Activated CD4-positive, alpha-beta T cell treated with anti-CD3 and anti-CD28 coated beads for 36 hours (primary cell): ENCODE results near the gene PTOV1. TPM values are rescaled to one million over a fixed set of nuclear protein-coding genes. Genes with fewer than 3 reads are reported as not detected.
A peak's percentile ranks its signal among the peaks of the same experiment; 100 is the strongest.

Experiments
- ATAC-seq: fragments of 200-7000 bp; cut with Tn5 transposase; one replicate; pipeline ENCODE4 v1.10.0; 2021; ENCODE audit warnings: mild to moderate bottlenecking, moderate library complexity
- CTCF ChIA-PET: fragments of 350-600 bp; sonication (Branson Sonifier 250); formaldehyde crosslinking; loops from one replicate; lab custom pipeline; 2021; ENCODE audit warnings: antibody characterized with exemption; lab: Charles Lee
- POLR2A ChIA-PET: fragments of 350-600 bp; sonication (Branson Sonifier 250); formaldehyde crosslinking; loops from one replicate; lab custom pipeline; 2021; ENCODE audit warnings: antibody characterized with exemption, inconsistent platforms; lab: Charles Lee
- DNase-seq: peaks from one replicate; pipeline ENCODE4 v3.0.0-alpha.2; 2020
- H3K27ac Mint-ChIP-seq: one replicate; pipeline ENCODE4 v1.8.0; 2021; ENCODE audit warnings: mixed read lengths
- H3K27me3 Mint-ChIP-seq: one replicate; pipeline ENCODE4 v1.8.0; 2021; ENCODE audit warnings: mixed read lengths
- H3K36me3 Mint-ChIP-seq: one replicate; pipeline ENCODE4 v1.8.0; 2021; ENCODE audit warnings: low read depth, mixed read lengths
- H3K4me1 Mint-ChIP-seq: one replicate; pipeline ENCODE4 v1.8.0; 2021; ENCODE audit warnings: mixed read lengths
- H3K4me3 Mint-ChIP-seq: one replicate; pipeline ENCODE4 v1.8.0; 2021; ENCODE audit warnings: mild to moderate bottlenecking, moderate library complexity, mixed read lengths
- H3K9me3 Mint-ChIP-seq: one replicate; pipeline ENCODE4 v1.8.0; 2021; ENCODE audit warnings: low read depth, mixed read lengths
- intact Hi-C, 2 experiments: fragments of 100-400 bp; cut with DNase I in 1 of 2; cut with micrococcal nuclease in 1 of 2; formaldehyde crosslinking; loops; one replicate each; pipeline versions ENCODE4 v1.14.2 to v1.15.1; 2022 to 2024; cut with DNase I, micrococcal nuclease
- total RNA-seq, 2 experiments: library from RNA; stranded (reverse); gene quantifications; one replicate each; pipeline ENCODE4 v1.2.3, GENCODE V29; 2021

PTOV1 gene
- total RNA-seq, 2 experiments from 2014 or later, result 76.9 to 104 TPM

DNA sequence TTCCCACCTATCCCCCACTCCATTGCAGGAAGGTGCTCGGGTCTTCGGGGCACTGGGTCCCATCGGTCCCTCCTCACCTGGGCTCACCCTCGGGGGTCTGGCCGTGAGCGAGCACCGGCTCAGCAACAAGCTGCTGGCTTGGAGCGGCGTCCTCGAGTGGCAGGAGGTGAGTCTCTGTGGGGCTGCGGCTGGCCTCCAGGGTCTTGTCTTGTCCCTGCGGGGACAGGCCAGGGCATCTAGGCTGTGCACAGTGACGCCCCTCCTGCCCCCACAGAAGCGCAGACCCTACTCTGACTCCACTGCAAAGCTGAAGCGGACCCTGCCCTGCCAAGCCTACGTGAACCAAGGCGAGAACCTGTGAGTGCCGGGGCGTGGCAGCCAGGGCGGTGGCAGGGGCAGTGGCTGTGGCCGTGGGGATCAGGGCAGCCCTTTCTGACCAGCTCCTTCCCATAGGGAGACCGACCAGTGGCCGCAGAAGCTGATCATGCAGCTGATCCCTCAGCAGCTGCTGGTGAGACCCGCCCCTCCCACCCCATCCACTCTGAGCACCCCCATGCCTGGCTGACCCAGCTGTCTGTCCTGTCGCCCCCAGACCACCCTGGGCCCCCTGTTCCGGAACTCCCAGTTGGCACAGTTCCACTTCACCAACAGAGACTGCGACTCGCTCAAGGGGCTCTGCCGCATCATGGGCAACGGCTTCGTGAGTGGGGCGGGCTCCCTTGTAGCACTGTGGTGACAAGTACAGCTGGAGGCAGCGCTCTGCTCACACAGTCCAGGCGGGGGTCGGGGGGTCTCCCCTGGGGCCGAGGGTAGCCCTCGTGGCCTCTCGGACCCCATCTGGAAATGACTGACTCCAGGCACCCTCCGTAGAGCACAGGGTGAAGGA is 3.7 kb downstream of the PTOV1 start:
- POLR2A ChIA-PET, result interaction anchor here (0.8 kb wide), 1 partner anchor 172 kb away, joined by 5 read pairs; no protein-coding TSS in a partner anchor
- DNase-seq, result peak; percentile 8
- Mint-ChIP-seq H3K4me3 (no peak overlapping the region), H3K9me3 (peaks cover 5% of the 10 kb centered on the region), H3K36me3 (peaks cover 26% of the 10 kb centered on the region), H3K4me1 (peaks cover 21% of the 10 kb centered on the region), H3K27ac (no peak overlapping the region), H3K27me3 (no peaks in the 10 kb centered on the region)
- CTCF ChIA-PET, result interaction anchor here (1.0 kb wide), 1 partner anchor 9 kb away, joined by 4 read pairs; no protein-coding TSS in a partner anchor
- no peak for ATAC-seq
- intact Hi-C loops, result no loop called here

DNA sequence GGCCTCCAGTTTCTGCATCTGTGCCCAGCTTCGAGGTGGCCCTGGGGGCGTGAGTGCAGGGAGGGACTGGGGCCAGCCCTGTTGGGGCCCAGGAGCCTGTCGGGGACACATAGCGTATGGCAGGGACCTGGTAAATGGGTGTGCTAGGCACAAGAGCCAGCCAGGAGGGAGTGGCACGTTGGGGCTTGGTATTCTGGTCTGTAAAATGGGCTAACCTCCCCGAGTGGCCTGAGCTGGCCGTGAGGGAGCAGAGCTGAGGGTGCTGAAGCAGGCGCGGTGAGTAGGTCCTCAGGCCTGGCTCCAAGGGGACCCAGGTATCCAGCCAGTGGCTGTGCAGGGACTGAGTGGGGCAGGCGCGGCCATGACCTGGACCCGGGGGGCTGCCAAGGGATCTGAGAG is 4.3 kb downstream of the PTOV1 start:
- POLR2A ChIA-PET, result interaction anchor here (0.8 kb wide), 1 partner anchor 173 kb away, joined by 5 read pairs; no protein-coding TSS in a partner anchor
- H3K36me3 Mint-ChIP-seq, result peaks cover 23% of the 10 kb centered on the region
- peaks cover 15% of the 10 kb centered on the region for H3K4me1 Mint-ChIP-seq
- H3K9me3 Mint-ChIP-seq, result no peaks in the 10 kb centered on the region
- CTCF ChIA-PET, result no interaction called here
- ATAC-seq (no peak), DNase-seq (peak; percentile 13)
- H3K4me3 Mint-ChIP-seq, result no peak overlapping the region
- intact Hi-C loops, result no loop called here
- H3K27me3 Mint-ChIP-seq, result no peaks in the 10 kb centered on the region
- no peak overlapping the region for H3K27ac Mint-ChIP-seq

DNA sequence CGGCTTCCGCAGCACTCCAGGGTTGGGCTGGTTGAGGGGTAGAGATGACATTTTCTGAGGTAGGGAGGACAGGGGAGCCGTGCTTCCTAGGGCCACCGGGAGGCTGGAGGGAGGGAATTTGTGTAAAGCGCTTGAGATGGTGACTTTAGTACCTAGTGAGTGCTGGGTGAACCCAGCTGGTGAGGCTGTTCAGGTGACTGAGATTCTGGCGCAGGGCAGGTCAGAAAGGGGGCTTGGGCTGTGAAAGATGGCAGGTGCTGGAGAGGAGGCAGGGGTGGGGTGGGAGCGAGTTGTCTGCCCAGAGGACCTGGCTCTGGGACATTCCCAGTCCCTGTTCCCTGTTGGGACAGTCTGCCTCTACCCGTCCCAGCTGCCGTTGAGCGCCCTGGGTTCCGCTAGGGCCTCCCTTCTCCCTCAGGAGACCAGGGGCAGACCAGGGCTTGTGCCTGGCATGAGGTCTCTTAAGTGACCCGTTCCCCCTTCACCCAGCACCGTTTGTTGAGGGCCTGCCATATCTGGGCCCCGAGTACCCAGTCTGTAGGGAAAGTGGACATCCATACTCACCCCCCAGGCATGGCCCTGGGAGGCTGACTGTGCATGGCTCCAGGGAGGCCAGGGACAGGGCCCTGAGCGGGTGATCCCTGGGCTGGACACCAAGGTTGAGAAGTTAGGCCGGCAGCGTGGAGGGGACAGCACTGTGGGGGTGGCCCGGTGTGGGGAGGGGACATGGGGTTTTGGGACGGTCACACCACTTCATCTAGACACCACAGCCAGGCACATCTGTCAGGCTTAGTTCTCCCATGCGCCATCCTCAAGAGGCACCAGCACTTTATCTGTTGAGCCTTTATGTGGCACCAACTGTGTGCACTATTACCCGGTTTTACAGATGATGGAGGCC is 5.0 kb downstream of the PTOV1 start:
- POLR2A ChIA-PET, result no interaction called here
- CTCF ChIA-PET, result no interaction called here
- ATAC-seq (no peak), DNase-seq (no peak)
- intact Hi-C loops, result no loop called here
- peaks cover 28% of the 10 kb centered on the region for H3K36me3 Mint-ChIP-seq
- no peaks in the 10 kb centered on the region for H3K9me3 Mint-ChIP-seq
- H3K4me1 Mint-ChIP-seq, result peaks cover 14% of the 10 kb centered on the region
- no peak overlapping the region for H3K4me3 Mint-ChIP-seq
- H3K27me3 Mint-ChIP-seq, result no peaks in the 10 kb centered on the region
- no peak overlapping the region for H3K27ac Mint-ChIP-seq

DNA sequence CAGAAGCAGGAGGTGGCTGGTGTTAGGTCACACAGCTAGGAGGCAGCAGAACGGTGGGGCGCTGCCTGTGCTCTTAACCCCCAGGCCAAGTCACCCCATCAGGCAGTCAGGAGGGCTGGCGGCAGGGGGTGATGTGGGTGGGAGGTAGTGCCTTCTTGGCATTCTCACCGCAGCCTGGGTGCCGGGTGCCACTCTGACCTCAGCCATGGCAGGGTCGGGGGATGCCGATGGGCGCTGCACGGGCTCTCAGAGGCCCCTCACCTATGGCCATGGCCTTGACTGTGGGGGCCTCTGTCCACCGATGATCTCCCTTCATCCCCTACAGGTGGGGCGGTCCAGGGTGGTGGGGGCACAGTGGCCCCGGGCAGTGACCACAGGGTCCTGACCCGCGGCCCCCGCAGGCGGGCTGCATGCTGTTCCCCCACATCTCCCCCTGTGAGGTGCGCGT is 5.6 kb downstream of the PTOV1 start:
- POLR2A ChIA-PET, result no interaction called here
- DNase-seq, result peak; percentile 11
- intact Hi-C loops, result no loop called here

DNA sequence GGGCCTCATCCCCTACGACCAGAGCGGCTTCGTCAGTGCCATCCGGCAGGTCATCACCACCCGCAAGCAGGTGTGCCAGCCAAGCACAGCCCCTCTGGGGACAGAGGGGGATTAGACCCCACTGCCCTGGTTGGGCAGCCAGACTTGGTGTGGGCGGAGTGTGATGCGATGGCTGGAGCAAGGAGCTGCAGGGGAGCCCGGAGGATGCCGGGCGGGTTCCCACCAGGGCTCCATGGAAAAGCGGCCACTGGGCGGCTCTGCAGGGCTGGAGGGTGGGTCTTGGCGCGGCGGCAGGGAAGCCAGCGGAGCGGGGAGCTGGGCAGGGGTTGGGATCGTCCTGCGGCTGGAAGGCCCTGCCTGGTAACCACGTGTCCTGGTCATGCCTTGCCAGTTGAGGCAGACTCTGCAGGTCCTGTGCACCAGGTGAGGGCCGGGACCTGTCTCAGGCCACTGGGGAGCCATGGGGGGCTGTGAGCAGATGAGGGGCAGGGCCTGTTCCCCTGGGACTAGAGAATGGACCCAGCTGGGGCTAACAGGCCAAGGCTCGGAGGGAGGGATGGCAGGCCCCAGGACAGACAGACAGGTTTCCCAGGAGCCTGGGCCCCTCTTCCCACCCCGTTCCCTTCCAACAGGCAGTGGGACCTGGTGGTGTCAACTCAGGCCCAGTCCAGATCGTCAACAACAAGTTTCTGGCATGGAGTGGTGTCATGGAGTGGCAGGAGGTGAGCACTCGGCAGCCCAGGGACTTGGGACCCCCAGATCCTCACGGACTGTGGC is 6.3 kb downstream of the PTOV1 start:
- peak; percentile 13 for DNase-seq
- Mint-ChIP-seq H3K27ac (no peak overlapping the region), H3K4me1 (peaks cover 11% of the 10 kb centered on the region), H3K9me3 (no peaks in the 10 kb centered on the region), H3K4me3 (no peak overlapping the region), H3K27me3 (no peaks in the 10 kb centered on the region), H3K36me3 (peaks cover 35% of the 10 kb centered on the region)
- ChIA-PET POLR2A (no interaction called here), CTCF (no interaction called here)
- no peak for ATAC-seq
- intact Hi-C loops, result no loop called here

More for the DNA sequence above, 5.6 kb downstream of the PTOV1 start:
- CTCF ChIA-PET, result no interaction called here
- H3K4me1 Mint-ChIP-seq, result peaks cover 14% of the 10 kb centered on the region
- no peak overlapping the region for H3K4me3 Mint-ChIP-seq
- no peak overlapping the region for H3K27ac Mint-ChIP-seq
- peaks cover 32% of the 10 kb centered on the region for H3K36me3 Mint-ChIP-seq
- H3K27me3 Mint-ChIP-seq, result no peaks in the 10 kb centered on the region
- no peak for ATAC-seq
- H3K9me3 Mint-ChIP-seq, result no peaks in the 10 kb centered on the region

DNA sequence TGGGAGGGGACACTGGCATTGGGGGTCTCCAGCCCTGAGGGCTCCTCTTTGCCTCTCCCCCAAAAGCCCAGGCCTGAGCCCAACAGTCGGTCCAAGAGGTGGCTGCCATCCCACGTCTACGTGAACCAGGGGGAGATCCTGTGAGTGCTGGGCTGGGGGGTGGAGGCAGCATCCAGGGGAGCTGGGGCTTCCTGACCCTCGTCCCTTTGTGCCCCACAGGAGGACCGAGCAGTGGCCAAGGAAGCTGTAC is 6.8 kb downstream of the PTOV1 start:
- Mint-ChIP-seq H3K36me3 (peaks cover 30% of the 10 kb centered on the region), H3K4me1 (peaks cover 6% of the 10 kb centered on the region), H3K4me3 (no peak overlapping the region), H3K27ac (no peak overlapping the region), H3K27me3 (no peaks in the 10 kb centered on the region), H3K9me3 (no peaks in the 10 kb centered on the region)
- no peak for DNase-seq
- POLR2A ChIA-PET, result no interaction called here
- intact Hi-C loops, result no loop called here
- ATAC-seq, result no peak
- CTCF ChIA-PET, result no interaction called here

DNA sequence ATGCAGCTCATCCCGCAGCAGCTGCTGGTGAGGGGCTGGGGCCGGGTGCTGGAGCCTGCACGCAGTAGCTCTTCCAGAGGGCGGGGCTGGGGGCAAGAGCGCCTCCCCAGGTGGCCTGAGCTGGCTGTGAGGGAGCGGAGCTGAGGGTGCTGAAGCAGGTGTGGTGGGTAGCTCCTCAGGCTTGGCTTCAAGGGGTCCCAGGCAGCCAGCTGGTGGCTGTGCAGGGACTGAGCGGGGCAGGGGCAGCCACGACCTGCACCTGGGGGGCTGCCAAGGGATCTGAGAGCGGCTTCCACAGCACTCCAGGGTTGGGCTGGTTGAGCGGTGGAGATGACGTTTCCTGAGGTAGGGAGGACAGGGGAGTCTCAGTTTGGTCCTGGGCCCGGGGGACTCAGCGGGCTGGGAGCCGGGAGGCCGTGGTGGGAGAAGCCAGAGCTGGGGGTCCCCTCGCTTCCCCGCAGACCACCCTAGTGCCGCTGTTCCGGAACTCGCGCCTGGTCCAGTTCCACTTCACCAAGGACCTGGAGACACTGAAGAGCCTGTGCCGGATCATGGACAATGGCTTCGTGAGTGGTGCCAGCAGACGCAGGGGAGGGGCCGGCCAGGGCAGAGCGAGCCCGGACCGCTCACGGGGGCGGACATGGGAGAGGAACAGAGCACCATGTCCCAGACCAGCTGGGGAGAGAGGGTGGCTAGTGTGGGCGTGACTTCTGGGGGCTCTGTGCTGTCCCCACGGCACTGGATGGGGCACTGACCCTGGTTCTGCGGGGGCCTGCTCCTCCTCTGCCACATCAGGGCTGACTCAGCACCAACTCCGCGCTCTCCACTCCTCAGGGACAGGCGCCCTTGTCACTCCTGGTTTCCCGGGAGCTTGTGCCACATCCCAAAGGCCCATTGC is 7.4 kb downstream of the PTOV1 start:
- Mint-ChIP-seq H3K4me3 (no peak overlapping the region), H3K27ac (peak overlapping the region; percentile 51), H3K9me3 (no peaks in the 10 kb centered on the region), H3K4me1 (peaks cover 3% of the 10 kb centered on the region), H3K27me3 (no peaks in the 10 kb centered on the region), H3K36me3 (peaks cover 34% of the 10 kb centered on the region)
- intact Hi-C loops, result no loop called here
- ATAC-seq (no peak), DNase-seq (peak; percentile 14)
- ChIA-PET CTCF (no interaction called here), POLR2A (no interaction called here)

DNA sequence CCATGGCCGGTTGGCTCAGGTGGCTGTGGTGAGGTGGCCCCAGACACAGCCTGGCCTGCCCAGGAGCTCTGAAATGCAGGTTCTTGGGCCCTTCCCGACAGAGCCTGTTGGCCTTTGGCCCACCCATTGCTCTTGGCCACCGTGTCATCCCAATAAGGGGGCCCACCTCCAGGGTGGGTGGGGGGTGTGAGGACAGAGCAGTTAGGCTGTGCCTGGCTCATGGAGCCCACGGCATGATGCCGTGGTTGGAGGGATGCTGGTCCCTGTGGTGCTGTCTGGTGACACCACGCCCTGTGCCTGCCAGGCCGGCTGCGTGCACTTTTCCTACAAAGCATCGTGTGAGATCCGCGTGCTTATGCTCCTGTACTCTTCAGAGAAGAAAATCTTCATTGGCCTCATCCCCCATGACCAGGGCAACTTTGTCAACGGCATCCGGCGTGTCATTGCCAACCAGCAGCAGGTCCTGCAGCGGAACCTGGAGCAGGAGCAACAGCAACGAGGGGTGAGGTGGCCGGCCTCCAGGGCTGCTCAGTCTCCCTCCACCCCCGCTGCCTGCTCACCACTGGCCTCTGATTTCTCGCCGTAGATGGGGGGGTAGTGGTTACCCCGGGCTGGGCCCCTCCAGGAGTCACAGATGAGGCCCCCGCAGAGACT is 8.8 kb downstream of the PTOV1 start:
- CTCF ChIA-PET, result no interaction called here
- Mint-ChIP-seq H3K27me3 (no peaks in the 10 kb centered on the region), H3K27ac (no peak overlapping the region), H3K9me3 (no peaks in the 10 kb centered on the region), H3K4me3 (no peak overlapping the region), H3K36me3 (peaks cover 46% of the 10 kb centered on the region), H3K4me1 (peaks cover 3% of the 10 kb centered on the region)
- POLR2A ChIA-PET, result no interaction called here
- ATAC-seq (no peak), DNase-seq (no peak)
- intact Hi-C loops, result no loop called here

DNA sequence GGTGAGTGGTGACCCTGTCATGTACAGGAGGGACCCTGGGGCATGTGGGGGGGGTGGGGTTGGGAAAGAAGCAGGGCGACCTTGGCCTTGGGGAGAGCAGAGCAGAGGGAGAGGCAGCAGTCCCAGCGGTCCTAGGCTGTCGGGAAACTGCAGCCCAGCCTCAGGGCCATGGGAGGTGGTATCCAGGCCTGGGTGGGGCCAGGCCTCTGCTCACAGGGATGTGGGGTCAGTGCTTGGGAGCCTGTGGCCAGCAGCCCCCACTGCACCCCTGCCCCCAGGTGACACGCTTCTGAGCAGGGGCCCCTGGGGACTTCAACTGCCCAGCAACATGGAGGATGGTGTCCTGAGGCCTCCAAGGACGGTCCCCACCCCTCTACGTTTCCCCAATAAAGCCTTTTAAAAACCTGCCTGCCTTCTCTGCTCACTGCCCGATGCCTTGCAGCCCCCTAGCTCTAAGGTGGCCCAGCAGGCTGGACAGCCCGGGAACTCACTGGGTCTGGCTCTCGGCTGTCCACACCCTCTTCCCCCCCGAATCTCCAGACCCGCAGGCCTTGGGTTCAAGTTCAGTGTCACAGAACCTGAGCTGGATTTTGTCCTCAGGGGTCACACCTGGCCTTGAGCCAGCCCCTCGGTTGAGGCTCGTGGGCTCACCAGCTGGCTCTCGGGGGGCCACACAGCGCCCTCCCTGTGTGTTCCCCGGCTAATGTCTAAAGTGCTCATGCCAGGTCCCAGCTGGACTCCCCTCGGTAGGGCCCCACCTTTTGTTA is 9.6 kb downstream of the PTOV1 start:
- intact Hi-C loops, result no loop called here
- no peaks in the 10 kb centered on the region for H3K27me3 Mint-ChIP-seq
- POLR2A ChIA-PET, result no interaction called here
- H3K4me1 Mint-ChIP-seq, result peaks cover 10% of the 10 kb centered on the region
- H3K9me3 Mint-ChIP-seq, result no peaks in the 10 kb centered on the region
- ATAC-seq (no peak), DNase-seq (no peak)
- no peak overlapping the region for H3K27ac Mint-ChIP-seq
- H3K4me3 Mint-ChIP-seq, result no peak overlapping the region
- peaks cover 48% of the 10 kb centered on the region for H3K36me3 Mint-ChIP-seq
- CTCF ChIA-PET, result no interaction called here

DNA sequence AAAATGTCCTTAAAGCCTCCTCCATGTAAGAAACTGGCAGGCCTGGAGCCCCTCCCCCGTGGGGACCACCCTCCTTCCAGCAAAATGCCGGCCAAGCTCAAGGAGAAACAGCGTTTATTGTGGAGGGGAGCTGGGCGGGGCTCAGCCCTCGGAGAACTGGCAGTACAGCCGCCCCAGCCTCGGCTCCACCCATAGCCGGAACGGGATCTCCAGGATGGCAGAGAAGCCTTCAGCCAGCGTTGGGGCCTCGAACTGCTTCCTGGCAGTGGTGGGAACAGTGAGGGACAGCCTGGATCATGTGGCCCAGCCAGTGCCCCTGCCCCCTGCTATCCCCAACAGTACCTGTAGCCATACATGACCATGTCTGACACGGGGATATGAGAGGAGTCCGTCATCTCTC is 10.1 kb downstream of the PTOV1 start:
- ATAC-seq (no peak), DNase-seq (no peak)
- intact Hi-C loops, result no loop called here
- Mint-ChIP-seq H3K4me1 (peaks cover 16% of the 10 kb centered on the region), H3K4me3 (no peak overlapping the region), H3K36me3 (peaks cover 50% of the 10 kb centered on the region), H3K27ac (no peak overlapping the region), H3K27me3 (no peaks in the 10 kb centered on the region), H3K9me3 (no peaks in the 10 kb centered on the region)
- ChIA-PET CTCF (no interaction called here), POLR2A (interaction anchor here (0.9 kb wide), 1 partner anchor 11 kb away, joined by 3 read pairs; no protein-coding TSS in a partner anchor)
